Fibroblast of the aortic adventitia (primary cell): Measurements from ENCODE around the gene ARHGEF39. TPM values are rescaled to one million over a fixed set of nuclear protein-coding genes. Genes with fewer than 3 reads are reported as not detected.

Experiments
- DNase-seq: peaks from one replicate; pipeline ENCODE4 v3.0.0-alpha.2; 2010; ENCODE audit warnings: low read depth
- H3K4me3 ChIP-seq: 2 replicates; pipeline ENCODE4 v1.5.1; 2011; ENCODE audit warnings: low read depth, mild to moderate bottlenecking, control low read depth, low read length, moderate library complexity
- total RNA-seq: library from RNA; depleted of rRNA; stranded (reverse); fragments of >200 nt; gene quantifications from 2 replicates; pipeline ENCODE4 v1.2.3, GENCODE V29; 2012; ENCODE audit warnings: low replicate concordance
- TF ChIP-seq, protein P1 (sequence below): IDR thresholded peaks from 2 replicates; pipeline ENCODE4 v1.5.1; 2011; ENCODE audit warnings: mild to moderate bottlenecking, low read length, control low read depth, inconsistent platforms; ENCODE audit not compliant: insufficient read depth

ARHGEF39 gene
- total RNA-seq, 1 donor: 3.9 TPM

DNA sequence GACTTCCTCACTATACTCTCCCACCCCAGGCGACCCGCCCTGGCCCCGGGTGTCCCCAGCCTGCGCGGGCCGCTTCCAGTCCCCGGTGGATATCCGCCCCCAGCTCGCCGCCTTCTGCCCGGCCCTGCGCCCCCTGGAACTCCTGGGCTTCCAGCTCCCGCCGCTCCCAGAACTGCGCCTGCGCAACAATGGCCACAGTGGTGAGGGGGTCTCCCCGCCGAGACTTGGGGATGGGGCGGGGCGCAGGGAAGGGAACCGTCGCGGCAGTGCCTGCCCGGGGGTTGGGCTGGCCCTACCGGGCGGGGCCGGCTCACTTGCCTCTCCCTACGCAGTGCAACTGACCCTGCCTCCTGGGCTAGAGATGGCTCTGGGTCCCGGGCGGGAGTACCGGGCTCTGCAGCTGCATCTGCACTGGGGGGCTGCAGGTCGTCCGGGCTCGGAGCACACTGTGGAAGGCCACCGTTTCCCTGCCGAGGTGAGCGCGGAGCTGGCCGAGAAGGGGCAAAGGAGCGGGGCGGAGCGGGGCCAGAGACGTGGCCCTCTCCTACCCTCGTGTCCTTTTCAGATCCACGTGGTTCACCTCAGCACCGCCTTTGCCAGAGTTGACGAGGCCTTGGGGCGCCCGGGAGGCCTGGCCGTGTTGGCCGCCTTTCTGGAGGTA lies 10.9 kb upstream of the ARHGEF39 start:
- TF ChIP-seq, protein P1, sequence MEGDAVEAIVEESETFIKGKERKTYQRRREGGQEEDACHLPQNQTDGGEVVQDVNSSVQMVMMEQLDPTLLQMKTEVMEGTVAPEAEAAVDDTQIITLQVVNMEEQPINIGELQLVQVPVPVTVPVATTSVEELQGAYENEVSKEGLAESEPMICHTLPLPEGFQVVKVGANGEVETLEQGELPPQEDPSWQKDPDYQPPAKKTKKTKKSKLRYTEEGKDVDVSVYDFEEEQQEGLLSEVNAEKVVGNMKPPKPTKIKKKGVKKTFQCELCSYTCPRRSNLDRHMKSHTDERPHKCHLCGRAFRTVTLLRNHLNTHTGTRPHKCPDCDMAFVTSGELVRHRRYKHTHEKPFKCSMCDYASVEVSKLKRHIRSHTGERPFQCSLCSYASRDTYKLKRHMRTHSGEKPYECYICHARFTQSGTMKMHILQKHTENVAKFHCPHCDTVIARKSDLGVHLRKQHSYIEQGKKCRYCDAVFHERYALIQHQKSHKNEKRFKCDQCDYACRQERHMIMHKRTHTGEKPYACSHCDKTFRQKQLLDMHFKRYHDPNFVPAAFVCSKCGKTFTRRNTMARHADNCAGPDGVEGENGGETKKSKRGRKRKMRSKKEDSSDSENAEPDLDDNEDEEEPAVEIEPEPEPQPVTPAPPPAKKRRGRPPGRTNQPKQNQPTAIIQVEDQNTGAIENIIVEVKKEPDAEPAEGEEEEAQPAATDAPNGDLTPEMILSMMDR: no peak
- peak overlapping the region; percentile 60 for H3K4me3 ChIP-seq
- DNase-seq: no peak

DNA sequence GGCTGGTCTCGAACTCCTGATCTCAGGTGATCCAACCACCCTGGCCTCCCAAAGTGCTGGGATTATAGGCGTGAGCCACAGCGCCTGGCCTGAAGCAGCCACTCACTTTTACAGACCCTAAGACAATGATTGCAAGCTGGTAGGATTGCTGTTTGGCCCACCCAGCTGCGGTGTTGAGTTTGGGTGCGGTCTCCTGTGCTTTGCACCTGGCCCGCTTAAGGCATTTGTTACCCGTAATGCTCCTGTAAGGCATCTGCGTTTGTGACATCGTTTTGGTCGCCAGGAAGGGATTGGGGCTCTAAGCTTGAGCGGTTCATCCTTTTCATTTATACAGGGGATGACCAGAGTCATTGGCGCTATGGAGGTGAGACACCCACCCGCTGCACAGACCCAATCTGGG lies 10.2 kb upstream of the ARHGEF39 start:
- DNase-seq: no peak
- TF ChIP-seq, protein P1: no peak
- no peak overlapping the region for H3K4me3 ChIP-seq

- H3K4me3 ChIP-seq: no peak overlapping the region
- DNase-seq: no peak
- TF ChIP-seq, protein P1: no peak
Observed at GRCh38 chr9:35674025-35674361, 9.0 kb upstream of the ARHGEF39 start.

GRCh38 chr9:35673132-35674024 lies 8.4 kb upstream of the ARHGEF39 start, which contains the start of gene CA9:
TSS of gene CA9 (plus strand) at chr9:35673928. CDS start at chr9:35673960, 32 bp downstream.
- TF ChIP-seq, protein P1: no peak
- DNase-seq: no peak
- no peak within 1 kb of the TSS for H3K4me3 ChIP-seq

- no peak for DNase-seq
- TF ChIP-seq, protein P1: no peak
- no peak overlapping the region for H3K4me3 ChIP-seq
Observed at GRCh38 chr9:35669331-35670145, 4.5 kb upstream of the ARHGEF39 start.

DNA sequence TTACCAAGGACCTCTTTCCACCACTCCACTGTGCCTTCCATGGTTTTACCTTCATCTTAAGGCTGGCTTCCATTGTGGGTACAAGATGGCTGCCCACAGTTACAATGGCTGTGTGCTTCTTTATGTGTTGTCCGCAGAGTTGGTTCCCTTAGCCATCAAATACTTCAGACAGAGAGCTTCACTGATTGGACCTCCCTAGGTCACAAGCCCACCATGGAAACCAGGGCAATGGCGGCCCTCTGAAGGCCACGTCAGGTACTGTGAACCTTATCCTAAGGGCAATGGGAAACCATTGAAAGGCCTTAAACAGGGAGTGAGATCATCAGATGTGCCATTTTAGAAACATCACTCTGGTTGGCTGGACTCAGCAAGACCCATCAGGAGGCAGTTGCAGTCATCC lies 2.9 kb upstream of the ARHGEF39 start:
- no peak overlapping the region for H3K4me3 ChIP-seq
- TF ChIP-seq, protein P1: no peak
- DNase-seq: no peak
